ENCODE data around the gene PTGR1.

GRCh38 chr9:111648066-111648465 is 48.6 kb upstream of the PTGR1 start:
- TF ChIP-seq POLR2A (IDR thresholded peaks at IDR 0.05) = no peak
- no peak for TF ChIP-seq CTCF (IDR thresholded peaks at IDR 0.05 in 4 of 5, conservative IDR thresholded peaks at IDR 0.05 in 1 of 5)

Data from gastrocnemius medialis (tissue), 4 donors.